HepG2 (cell line): Measurements from ENCODE around the gene SNAI3. TPM values are rescaled to one million over a fixed set of nuclear protein-coding genes. Genes with fewer than 3 reads are reported as not detected.

ENCODE experiments used
- ARNT2 ChIP-seq: sonication (generic); formaldehyde crosslinking; IDR thresholded peaks from 2 replicates; pipeline ENCODE4 v1.8.0; 2022; ENCODE audit warnings: mild to moderate bottlenecking, low read depth, missing genetic modification reagents, moderate library complexity
- CENPT ChIP-seq: sonication (generic); formaldehyde crosslinking; IDR thresholded peaks from 2 replicates; pipeline ENCODE4 v1.8.0; 2022; ENCODE audit warnings: low read depth, mild to moderate bottlenecking, moderate library complexity, missing genetic modification reagents
- FOXA1 ChIP-seq, 2 experiments: fragments of 450-650 bp in 1 of 2; sonication (generic) in 1 of 2; formaldehyde crosslinking in 1 of 2; IDR thresholded peaks; 2 replicates each; pipeline versions ENCODE4 v1.4.0 to v1.6.1; 2016 to 2020; ENCODE audit warnings: missing genetic modification reagents in 1 of 2
- FOXO1 ChIP-seq: sonication (generic); formaldehyde crosslinking; IDR thresholded peaks from 2 replicates; pipeline ENCODE4 v1.4.0; 2020; ENCODE audit warnings: missing genetic modification reagents
- GATAD2A ChIP-seq: IDR thresholded peaks from 2 replicates; pipeline ENCODE4 v1.6.1; 2016
- HMG20A ChIP-seq: IDR thresholded peaks from 2 replicates; pipeline ENCODE4 v1.6.1; 2016; ENCODE audit warnings: borderline replicate concordance
- HNF4G ChIP-seq, 2 experiments: sonication (generic) in 1 of 2; formaldehyde crosslinking in 1 of 2; IDR thresholded peaks; 2 replicates each; pipeline versions ENCODE4 v1.4.0 to v1.6.1; 2011 to 2020; ENCODE audit warnings: borderline replicate concordance in 2 of 2, low read depth in 2 of 2, mild to moderate bottlenecking in 2 of 2, low read length in 1 of 2, missing genetic modification reagents in 1 of 2, moderate library complexity in 1 of 2
- HNRNPK ChIP-seq: fragments of 200-400 bp; formaldehyde crosslinking; IDR thresholded peaks from 2 replicates; pipeline ENCODE4 v1.6.1; 2018; ENCODE audit warnings: low read length, low read depth, moderate library complexity, mild to moderate bottlenecking; ENCODE audit not compliant: poor library complexity, severe bottlenecking
- HOXA9 ChIP-seq: sonication (generic); formaldehyde crosslinking; IDR thresholded peaks from 2 replicates; pipeline ENCODE4 v1.8.1; 2022; ENCODE audit warnings: missing genetic modification reagents, mild to moderate bottlenecking, moderate library complexity, borderline replicate concordance
- MYC ChIP-seq: sonication (generic); formaldehyde crosslinking; IDR thresholded peaks from 2 replicates; pipeline ENCODE4 v1.9.0; 2021; ENCODE audit warnings: missing genetic modification reagents, borderline replicate concordance
- TARDBP ChIP-seq: sonication (generic); formaldehyde crosslinking; IDR thresholded peaks from 2 replicates; pipeline ENCODE4 v1.8.0; 2022; ENCODE audit warnings: mild to moderate bottlenecking, missing genetic modification reagents
- TOE1 ChIP-seq: sonication (generic); formaldehyde crosslinking; IDR thresholded peaks from 2 replicates; pipeline ENCODE4 v1.4.0; 2020; ENCODE audit warnings: mild to moderate bottlenecking, missing genetic modification reagents
- YEATS4 ChIP-seq: sonication (generic); formaldehyde crosslinking; IDR thresholded peaks from 2 replicates; pipeline ENCODE4 v1.4.0; 2020; ENCODE audit warnings: missing genetic modification reagents, borderline replicate concordance
- ZEB1 ChIP-seq: IDR thresholded peaks from 2 replicates; pipeline ENCODE4 v1.6.1; 2012; ENCODE audit warnings: mild to moderate bottlenecking, low read depth, inconsistent platforms; ENCODE audit not compliant: insufficient replicate concordance
- ZNF138 ChIP-seq: sonication (generic); formaldehyde crosslinking; IDR thresholded peaks from 2 replicates; pipeline ENCODE4 v1.5.0; 2020; ENCODE audit warnings: mild to moderate bottlenecking, low read depth, missing genetic modification reagents
- ZNF180 ChIP-seq: sonication (generic); formaldehyde crosslinking; IDR thresholded peaks from 2 replicates; pipeline ENCODE4 v1.4.0; 2020; ENCODE audit warnings: low read depth, missing genetic modification reagents, borderline replicate concordance
- ZNF207 ChIP-seq: fragments of 450-650 bp; IDR thresholded peaks from 2 replicates; pipeline ENCODE4 v1.6.1; 2016; ENCODE audit warnings: antibody characterized with exemption, borderline replicate concordance
- ZNF326 ChIP-seq: sonication (generic); formaldehyde crosslinking; IDR thresholded peaks from 2 replicates; pipeline ENCODE4 v1.4.0; 2020; ENCODE audit warnings: missing genetic modification reagents, borderline replicate concordance
- ZNF329 ChIP-seq: sonication (generic); formaldehyde crosslinking; IDR thresholded peaks from 2 replicates; pipeline ENCODE4 v1.9.0; 2021; ENCODE audit warnings: low read depth, mild to moderate bottlenecking, missing genetic modification reagents
- ZNF333 ChIP-seq: sonication (generic); formaldehyde crosslinking; IDR thresholded peaks from 2 replicates; pipeline ENCODE4 v1.4.0; 2020; ENCODE audit warnings: mild to moderate bottlenecking, missing genetic modification reagents, borderline replicate concordance
- ZNF33A ChIP-seq: sonication (generic); formaldehyde crosslinking; IDR thresholded peaks from 2 replicates; pipeline ENCODE4 v1.5.1; 2020; ENCODE audit warnings: missing genetic modification reagents, mild to moderate bottlenecking, moderate library complexity, borderline replicate concordance
- ZNF670 ChIP-seq: sonication (generic); formaldehyde crosslinking; IDR thresholded peaks from 2 replicates; pipeline ENCODE4 v1.8.0; 2022; ENCODE audit warnings: mild to moderate bottlenecking, missing genetic modification reagents, borderline replicate concordance
- polyA plus RNA-seq, 8 experiments: library from polyadenylated mRNA; depleted of rRNA in 3 of 8; stranded (reverse) in 7 of 8; unstranded in 1 of 8; fragments of >200 nt; fragmentation: Illumina TruSeq in 4 of 8; extraction: Trizol in 4 of 8; gene quantifications; 2 replicates each; pipeline versions ENCODE4 v1.2.1 to v1.2.3, GENCODE V29; 2011 to 2016; ENCODE audit warnings: low read depth in 4 of 8, missing spikeins in 1 of 8, mixed read lengths in 1 of 8; ENCODE audit not compliant: insufficient read depth in 1 of 8
- total RNA-seq, 5 experiments: library from RNA; depleted of rRNA; stranded (reverse); fragments of >200 nt; fragmentation: Illumina TruSeq; extraction: Trizol; gene quantifications; 2 replicates each; pipeline ENCODE4 v1.2.3, GENCODE V29; 2016; ENCODE audit warnings: low read depth in 1 of 5
- TF ChIP-seq, protein P1 (sequence below): sonication (generic); formaldehyde crosslinking; IDR thresholded peaks from 2 replicates; pipeline ENCODE4 v1.4.0; 2020; ENCODE audit warnings: missing genetic modification reagents
- TF ChIP-seq, protein P2 (sequence below): sonication (generic); formaldehyde crosslinking; IDR thresholded peaks from 2 replicates; pipeline ENCODE4 v1.4.0; 2020; ENCODE audit warnings: missing genetic modification reagents, mild to moderate bottlenecking, borderline replicate concordance
- TF ChIP-seq, protein P3 (sequence below): sonication (generic); formaldehyde crosslinking; IDR thresholded peaks from 2 replicates; pipeline ENCODE4 v1.4.0; 2020; ENCODE audit warnings: missing genetic modification reagents

Gene SNAI3
- total and polyA plus RNA-seq, 2 of the 13 experiments (the other 11 are each of a cell fraction or from before 2014, with no cell fraction given): 0.09 to 0.18 TPM

DNA sequence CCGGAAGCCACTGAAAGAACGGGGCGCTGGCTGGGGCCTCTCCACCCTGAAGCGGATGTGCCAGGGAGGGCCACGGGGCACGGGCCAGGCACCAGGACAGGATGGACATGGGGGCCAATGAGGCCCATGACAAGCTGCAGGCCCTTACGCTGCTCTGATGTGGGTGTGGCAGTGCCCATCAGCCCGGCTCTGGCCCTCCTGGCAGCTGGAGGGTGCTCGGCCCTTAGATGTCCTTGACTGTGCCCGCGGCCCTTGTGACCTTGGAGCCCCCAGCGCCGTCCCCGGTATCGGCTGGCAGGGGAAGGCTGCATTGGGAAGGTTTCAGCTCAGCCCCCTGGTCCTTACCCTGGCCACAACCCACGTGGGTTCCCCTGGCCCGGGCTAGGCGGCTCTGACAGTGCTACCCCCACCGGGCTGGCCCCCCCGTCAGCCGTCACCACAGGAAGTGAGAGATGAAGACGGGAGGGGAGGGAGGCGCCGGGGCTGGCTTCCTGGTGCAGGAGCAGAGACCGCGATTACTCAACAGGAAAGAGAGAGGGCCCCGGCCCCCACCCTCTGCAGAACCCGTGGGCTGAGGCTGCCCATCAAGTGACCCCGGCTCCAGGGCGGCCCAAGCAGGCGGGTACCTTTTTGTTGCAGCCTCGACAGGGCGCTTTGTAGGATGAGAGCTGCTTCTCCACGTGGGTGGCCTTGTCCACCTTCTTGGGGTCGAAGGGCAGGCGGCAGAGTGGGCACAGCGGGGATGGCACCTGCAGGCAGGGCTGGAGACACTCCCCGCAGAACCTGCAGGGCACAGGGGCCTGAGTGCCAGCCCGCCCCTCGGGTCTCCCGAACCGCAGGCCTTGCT, 14.6 kb upstream of the SNAI3 start (continued):
- TF ChIP-seq HNRNPK: no peak
- no peak for TF ChIP-seq ZNF207
- no peak for TF ChIP-seq TOE1
- 0 out of 2 replicates have a peak, but pooled peaks have one; percentile 18 for TF ChIP-seq CENPT (CRISPR knock-in tag)
- peak; percentile 87; the same call in 1 of the 2 replicates for TF ChIP-seq YEATS4 (CRISPR knock-in tag)
- peak; percentile 72; the same call in 1 of the 2 replicates for TF ChIP-seq ZNF333 (CRISPR knock-in tag)
- TF ChIP-seq, protein P1, sequence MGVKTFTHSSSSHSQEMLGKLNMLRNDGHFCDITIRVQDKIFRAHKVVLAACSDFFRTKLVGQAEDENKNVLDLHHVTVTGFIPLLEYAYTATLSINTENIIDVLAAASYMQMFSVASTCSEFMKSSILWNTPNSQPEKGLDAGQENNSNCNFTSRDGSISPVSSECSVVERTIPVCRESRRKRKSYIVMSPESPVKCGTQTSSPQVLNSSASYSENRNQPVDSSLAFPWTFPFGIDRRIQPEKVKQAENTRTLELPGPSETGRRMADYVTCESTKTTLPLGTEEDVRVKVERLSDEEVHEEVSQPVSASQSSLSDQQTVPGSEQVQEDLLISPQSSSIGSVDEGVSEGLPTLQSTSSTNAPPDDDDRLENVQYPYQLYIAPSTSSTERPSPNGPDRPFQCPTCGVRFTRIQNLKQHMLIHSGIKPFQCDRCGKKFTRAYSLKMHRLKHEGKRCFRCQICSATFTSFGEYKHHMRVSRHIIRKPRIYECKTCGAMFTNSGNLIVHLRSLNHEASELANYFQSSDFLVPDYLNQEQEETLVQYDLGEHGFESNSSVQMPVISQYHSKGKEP: no peak
- TF ChIP-seq ZNF33A: peak; percentile 96; the same call in 1 of the 2 replicates
- TF ChIP-seq ZNF180 (CRISPR knock-in tag): peak; percentile 46; the same call in 1 of the 2 replicates
- TF ChIP-seq GATAD2A: peak; percentile 68
- TF ChIP-seq ZNF138 (CRISPR knock-in tag): no peak; the same call in 1 of the 2 replicates
- TF ChIP-seq HOXA9 (CRISPR knock-in tag): no peak
- TF ChIP-seq ZNF326 (CRISPR knock-in tag): no peak
- TF ChIP-seq MYC (CRISPR knock-in tag): peak; percentile 80; the same call in 1 of the 2 replicates
- no peak for TF ChIP-seq ZNF329 (CRISPR knock-in tag)
- TF ChIP-seq HMG20A (CRISPR knock-in tag): no peak
- peak; percentile 98 for TF ChIP-seq ZNF670 (CRISPR knock-in tag)
- TF ChIP-seq FOXA1 (IDR thresholded peaks at IDR 0.05): no peak
- TF ChIP-seq FOXA1 (CRISPR knock-in tag; IDR thresholded peaks at IDR 0.05): no peak
- no peak for TF ChIP-seq ZEB1
- TF ChIP-seq HNF4G (IDR thresholded peaks at IDR 0.05; ENCODE audit: borderline replicate concordance, low read depth, low read length): peak; percentile 30; the same call in 1 of the 2 replicates
- TF ChIP-seq HNF4G (CRISPR knock-in tag; IDR thresholded peaks at IDR 0.05; ENCODE audit: borderline replicate concordance, low read depth): peak; percentile 68; the same call in 1 of the 2 replicates
- no peak; the same call in 1 of the 2 replicates for TF ChIP-seq FOXO1
- TF ChIP-seq, protein P2, sequence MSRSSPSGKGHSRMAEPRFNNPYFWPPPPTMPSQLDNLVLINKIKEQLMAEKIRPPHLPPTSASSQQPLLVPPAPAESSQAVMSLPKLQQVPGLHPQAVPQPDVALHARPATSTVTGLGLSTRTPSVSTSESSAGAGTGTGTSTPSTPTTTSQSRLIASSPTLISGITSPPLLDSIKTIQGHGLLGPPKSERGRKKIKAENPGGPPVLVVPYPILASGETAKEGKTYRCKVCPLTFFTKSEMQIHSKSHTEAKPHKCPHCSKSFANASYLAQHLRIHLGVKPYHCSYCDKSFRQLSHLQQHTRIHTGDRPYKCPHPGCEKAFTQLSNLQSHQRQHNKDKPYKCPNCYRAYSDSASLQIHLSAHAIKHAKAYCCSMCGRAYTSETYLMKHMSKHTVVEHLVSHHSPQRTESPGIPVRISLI (CRISPR knock-in tag): no peak; the same call in 1 of the 2 replicates
- TF ChIP-seq ARNT2 (CRISPR knock-in tag): 0 out of 2 replicates have a peak, but pooled peaks have one; percentile 30
- peak; percentile 93 for TF ChIP-seq TARDBP (CRISPR knock-in tag)
- TF ChIP-seq, protein P3, sequence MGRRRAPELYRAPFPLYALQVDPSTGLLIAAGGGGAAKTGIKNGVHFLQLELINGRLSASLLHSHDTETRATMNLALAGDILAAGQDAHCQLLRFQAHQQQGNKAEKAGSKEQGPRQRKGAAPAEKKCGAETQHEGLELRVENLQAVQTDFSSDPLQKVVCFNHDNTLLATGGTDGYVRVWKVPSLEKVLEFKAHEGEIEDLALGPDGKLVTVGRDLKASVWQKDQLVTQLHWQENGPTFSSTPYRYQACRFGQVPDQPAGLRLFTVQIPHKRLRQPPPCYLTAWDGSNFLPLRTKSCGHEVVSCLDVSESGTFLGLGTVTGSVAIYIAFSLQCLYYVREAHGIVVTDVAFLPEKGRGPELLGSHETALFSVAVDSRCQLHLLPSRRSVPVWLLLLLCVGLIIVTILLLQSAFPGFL (CRISPR knock-in tag): no peak
